Astrocyte of the hippocampus (primary cell): ENCODE measurements around the gene FAM234A.
"Not testable (repeated sequence)": the region's sequence is repeated elsewhere in the genome, so short reads cannot be mapped to it uniquely, and the experiment has no call there.

Source experiments
- DNase-seq: peaks from one replicate; pipeline ENCODE4 v3.0.0; 2011; ENCODE audit warnings: low read depth, low spot score

The FAM234A gene

DNA sequence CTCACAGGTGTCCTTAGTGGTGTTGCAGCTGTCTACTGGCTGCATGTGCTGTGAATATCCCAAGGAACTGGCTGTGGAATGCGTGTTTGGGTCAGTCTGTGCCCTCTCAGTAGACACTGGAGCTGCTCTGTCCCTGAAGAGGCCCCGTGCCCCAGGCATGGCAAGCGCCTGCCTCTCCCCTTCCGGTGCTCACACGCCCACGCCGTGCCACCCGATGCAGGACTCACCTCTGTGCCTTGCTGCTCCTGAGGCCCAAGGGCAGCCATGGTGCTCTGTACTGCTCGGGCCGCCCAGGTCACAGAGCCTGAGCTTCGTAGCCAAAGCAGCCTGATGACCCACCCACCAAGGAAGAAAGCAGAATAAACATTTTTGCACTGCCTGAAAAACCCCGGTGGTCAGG lies 31.1 kb downstream of the FAM234A start:
- DNase-seq: no peak

DNA sequence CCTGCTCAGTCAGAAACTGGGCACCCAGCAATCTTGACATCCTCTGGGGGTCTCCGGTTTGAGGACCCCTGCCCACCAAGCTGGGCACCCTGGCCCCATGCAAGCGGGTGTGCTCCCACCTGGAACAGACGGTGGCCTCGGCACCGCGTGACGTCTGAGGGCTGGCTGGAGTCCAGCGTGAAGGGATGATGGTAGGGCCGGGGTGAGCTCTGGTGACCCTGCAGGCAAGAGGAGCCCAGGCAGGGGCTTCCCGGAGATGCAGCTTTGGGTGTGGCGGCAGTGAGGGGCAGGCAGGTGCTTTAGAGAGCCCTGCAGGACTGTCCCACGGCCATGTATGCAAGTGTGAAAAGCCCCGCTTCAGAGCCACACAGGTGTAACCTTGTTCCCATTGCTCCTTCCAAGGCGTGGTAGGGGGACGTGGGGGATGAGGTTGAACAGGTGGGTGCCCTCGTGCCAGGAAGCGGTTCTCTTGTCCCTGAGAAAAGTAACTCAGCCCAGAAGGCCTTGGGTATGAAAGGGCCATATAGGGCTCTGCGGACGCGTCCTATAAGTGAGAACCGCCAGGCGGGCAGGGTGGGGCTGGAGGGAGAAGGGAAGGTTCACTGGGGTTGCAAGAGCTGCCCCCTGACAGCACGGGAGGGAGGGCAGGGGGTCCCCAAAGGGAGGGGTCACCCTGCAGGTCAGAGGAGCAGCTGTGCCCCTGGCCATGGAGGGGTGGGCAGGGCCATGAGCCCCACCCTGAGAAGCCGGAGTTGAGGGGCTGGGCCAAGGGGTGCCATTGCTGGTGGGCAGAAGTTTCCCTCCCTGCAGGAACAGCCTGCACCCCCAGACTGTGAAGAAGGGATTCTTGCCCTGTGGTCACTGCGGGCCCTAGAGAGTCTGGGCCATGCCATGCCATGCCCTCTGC lies 31.9 kb downstream of the FAM234A start:
- DNase-seq: no peak

DNA sequence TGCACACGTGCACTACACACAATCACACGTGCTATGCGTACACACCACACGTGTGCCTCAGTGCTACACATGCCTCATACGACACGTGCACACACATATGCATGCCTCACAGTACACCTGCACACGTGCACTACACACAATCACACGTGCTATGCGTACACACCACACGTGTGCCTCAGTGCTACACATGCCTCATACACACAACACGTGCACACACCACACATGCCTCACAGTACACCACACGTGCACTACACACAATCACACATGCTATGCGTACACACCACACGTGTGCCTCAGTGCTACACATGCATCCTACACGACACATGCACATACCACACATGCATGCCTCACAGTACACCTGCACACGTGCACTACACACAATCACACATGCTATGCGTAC lies 32.9 kb downstream of the FAM234A start:
- not testable (repeated sequence) for DNase-seq

DNA sequence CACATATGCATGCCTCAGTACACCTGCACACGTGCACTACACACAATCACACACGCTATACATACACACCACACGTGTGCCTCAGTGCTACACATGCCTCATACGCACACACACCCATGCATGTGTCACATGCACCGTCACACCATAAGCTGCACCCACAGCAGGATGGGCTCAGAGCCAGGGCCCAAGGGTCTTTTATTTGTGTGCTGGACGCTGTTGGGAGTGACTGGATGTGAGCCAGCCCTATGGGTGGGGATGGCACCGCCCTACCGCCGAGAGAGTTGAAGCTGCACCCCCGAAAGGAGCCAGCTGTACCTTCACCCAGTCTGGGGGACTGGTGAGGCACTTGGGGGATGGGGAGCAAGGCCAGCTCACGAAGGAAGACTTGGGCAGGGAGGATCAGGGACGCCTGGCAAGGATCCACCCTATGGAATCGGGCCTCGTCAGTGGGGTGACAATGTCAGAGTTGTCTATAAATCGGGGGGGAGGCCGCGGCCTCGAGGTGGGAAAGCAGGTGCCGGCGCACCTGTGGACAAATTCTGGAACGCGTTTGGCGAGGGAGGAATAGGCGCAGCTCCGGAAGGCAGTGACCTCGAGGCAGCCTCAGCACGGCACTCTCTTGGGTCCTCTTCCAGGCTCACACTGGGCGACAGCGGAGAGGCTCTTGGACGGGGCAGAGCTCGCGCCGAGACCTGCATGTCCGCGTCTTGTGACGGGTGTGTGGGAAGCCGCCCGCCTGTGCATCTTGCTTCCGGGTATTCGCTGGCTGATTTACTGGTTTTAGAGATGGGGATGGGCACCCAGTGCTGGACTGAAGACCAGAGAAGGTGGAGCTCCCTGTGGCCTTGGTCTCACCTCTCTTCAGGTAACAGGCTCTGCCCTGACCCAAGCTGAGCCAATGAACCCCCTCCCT lies 33.8 kb downstream of the FAM234A start:
- DNase-seq: no peak

DNA sequence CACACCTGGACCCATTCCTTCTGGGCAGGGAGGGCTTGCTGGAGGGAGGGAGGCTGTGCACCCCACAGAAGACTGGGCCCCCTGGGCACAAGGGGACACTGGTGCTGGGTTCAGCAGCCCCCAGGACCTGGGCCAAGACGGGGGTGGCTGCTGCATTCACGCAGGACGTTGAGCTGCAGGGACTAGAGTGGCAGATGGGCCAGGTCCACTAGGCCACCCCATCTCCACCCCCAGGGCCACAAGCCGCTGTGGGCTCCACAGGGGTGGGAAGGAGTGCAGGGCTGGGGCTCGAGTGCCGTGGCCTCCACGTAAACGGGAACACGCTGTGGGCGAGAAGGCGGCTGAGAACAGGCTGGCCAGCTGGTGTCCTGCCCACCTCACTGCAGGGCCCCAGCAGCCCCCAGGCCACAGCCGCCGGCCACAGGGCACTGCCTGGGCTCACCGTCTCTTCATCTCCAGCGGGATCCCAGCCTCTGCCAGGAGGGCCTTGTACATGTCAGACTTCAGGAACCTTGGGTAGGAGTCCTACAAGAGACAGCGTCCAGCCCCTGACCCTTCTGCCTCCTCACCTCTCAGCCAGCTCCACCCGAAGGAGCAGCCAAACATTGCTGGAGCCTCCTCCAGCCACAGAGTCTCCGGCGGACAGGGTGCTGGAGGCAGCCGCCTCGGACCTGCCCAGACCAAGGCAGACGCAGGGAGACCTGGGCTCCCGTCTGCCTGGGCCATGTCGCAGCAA lies 34.6 kb downstream of the FAM234A start:
- DNase-seq: no peak

DNA sequence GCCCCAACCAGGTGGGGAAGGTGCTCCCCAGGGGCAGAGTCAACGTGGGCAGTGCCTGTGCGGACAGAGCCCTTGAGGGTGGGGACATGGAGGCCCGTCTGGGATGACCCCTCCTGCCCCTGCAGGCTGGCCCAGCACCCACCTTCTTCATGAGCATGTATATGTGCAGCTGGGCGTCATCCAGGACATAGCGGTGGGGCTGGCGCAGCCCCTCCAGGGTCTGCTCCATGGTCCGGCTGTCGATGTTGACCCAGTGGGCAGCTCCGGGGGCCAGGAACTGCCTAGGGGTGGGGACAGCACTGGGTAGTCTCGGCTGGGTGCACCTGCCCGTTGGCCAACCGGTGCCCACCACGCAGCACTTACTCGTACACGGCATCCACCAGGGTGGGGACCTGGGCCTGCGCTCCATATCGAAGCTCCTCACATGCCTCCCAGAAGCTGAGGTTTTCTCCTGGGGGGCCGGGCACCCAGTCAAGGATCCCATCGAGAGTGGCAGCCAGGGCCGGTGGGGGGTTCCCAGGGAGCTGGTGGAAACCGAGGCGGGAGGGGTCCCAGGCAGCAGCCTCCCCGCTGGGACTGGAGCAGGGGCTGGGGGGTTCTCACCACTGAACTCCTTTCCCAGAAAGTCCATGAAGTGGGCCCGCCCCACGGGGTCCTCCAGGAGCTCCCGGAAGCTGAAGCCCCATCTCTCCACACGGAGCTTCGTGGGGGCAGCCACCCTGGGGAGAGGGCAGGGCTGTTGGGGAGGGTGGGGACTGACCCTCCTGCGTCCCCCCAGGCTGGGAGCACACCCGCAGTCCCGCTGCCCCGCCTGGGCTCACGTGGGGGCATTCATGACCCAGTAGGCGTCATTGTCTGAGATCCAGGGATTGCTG lies 36.0 kb downstream of the FAM234A start:
- no peak for DNase-seq

DNA sequence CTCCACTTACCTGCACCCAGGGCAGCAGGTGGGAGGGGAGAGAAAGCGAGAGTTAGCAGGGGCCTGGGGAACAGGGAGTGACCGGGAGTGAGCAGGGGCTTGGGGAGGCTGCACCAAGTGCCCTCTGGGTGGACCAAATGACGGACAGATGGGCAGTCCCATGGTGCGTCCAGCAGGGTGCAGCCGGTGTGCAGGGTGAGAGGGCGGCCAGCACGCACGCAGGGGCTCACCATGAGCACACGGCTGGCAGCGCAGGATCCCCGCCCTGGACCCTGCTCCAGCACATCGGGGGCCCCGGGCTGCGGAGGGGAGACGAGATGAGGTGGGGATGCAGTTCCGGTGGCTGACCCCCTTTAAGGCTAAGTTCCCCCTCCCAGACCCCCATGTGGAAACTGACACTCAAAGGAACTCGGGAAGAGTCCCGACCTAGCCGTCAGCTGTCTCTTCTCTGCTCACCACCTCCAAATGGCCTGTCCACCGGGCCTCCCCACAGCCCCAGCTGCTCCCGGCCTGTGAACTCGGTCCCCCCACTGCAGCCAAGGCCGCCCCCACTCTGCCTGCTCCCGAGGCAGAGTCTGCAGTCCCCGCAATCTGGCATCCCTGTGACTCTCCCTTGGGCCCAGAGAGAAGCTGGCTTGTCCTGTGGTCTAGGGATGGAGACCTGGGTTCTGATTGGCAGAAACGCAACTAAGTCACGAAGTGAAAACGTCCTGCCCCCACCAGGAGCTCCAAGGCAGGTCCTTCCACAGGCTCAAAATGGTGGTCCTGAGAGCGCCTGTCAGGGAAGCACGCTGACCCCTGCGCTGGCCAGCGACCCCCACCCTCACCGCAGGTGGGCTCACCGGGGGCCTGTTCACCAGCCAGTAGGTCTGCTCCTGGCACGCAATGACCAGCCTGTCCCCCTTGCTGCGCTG lies 38.3 kb downstream of the FAM234A start:
- DNase-seq: no peak

DNA sequence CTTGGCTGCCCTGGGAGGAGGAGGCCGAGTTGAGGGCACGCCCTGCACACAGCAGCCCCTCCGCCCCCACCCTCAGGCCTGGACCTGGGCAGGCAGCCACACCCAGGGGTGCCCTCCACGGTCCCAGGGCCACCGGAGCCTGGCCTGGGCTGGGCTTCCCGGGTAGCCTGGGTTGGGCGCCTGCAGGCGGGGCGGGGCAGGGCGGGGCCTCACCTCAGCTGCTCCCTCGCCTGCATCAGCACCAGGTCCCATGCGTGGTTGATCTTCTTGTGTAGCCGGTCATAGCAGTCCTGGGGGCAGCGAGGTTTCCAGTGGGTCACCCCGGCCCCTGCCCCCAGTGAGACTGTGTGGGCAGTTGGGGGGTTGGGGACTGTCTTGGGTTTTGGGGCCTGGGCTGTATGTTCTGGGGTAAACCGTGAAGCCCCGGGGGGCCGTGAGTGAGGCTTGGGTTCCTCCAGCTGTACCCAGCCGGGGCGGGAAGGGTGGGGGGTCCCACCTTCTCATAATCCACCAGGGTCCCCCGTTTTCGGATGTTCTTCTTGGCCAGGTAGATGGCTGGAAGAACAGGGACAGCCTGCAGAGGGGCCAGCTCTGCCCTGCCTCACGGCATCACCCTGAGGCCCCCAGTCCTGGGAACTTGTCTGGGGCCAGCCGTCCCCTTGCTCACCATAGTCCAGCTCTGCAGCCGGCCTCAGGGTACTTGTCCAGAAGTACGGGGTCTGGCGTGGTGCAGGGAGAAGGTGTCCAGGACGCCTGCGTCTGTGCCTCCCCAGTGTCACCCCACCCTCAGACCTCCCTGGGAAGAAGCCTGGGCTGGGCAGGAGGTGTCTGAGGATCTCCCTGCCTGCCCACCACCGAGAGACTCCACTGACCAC lies 39.2 kb downstream of the FAM234A start:
- DNase-seq: no peak

DNA sequence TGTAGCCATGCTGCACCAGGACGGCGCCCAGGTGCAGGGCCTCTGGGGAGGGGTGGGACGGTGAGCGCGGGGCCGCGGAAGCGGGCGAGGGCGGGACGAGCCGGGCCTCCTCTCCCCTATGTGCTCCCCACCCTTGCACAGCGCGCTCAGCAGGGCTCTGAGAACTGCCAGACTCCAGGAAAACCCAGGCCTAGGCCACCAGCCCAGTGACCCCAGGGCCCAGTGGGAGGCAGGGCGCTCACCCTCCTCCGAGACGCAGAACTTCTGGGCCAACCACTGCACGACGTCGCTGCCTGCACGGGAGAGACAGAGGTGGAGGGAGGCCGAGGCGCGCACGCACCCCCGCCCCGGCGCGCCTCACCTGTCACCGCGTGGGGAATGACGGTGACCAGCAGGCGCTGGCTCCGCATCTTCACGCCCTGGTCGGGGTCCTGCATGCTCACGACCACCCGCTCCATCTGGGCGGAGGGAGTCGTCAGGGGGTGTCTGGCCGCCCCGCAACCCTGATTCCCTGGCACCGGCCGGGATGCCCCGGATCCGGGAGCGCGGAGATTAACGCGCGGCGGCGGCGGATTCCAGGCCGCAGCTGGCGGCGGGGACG lies 40.5 kb downstream of the FAM234A start:
- no peak for DNase-seq

DNA sequence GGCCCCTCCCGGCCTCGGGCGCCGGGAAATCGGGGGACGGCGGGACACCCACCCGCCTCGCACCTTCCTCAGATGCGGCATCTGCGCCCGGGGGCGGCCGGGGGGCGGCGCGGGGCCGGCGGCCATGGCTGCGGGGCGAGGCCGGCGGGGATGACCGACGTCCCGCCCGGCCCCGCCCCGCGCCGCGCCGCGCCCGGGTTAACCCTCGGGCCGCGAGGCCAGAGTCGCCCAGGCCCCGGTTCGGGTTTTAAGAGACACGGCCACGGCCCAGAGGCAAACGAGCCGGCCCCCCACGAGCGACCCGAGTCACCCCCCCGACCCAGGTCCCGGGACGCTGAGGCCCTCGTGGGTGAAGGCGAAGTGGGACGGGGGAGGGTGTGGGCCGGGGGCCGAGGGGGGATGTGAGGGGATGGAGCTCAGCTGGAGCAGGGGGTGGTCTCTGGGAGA lies 41.2 kb downstream of the FAM234A start, which contains the start of gene RGS11:
TSS of gene RGS11 (minus strand) at position 159 of the 447 bp plus-strand sequence. CDS start at position 126, 33 bp downstream.
- DNase-seq: no peak

DNA sequence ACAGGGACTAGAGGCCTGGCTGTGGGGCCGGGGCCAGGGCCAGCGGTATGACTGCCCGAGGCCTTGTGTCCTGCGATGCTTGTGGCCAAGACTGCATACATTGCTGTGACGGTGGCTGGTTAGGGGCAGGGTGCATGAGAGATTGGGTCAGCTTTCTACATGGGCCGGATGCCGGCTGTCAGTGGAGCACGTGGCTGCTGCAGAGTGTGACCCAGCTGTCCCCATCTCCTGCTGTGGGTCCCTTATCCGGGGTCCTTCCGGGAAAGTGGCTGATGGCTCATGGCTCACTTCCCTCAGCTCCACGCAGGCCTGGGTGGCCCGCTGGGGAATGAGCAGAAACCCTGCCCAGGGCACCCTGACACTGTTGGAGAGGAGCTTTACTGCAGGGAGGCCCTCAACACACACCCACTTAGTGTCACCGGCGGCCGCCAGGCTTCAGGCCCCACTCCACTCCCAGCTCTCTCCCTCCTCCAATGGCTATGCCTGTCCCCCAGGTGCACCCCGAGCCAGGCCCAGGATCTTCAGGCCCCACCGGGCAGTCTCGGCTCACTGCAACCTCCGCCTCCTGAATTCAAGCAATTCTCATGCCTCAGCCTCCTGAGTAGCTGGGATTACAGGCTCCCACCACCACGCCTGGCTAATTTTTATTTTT lies 41.9 kb downstream of the FAM234A start:
- DNase-seq: no peak

DNA sequence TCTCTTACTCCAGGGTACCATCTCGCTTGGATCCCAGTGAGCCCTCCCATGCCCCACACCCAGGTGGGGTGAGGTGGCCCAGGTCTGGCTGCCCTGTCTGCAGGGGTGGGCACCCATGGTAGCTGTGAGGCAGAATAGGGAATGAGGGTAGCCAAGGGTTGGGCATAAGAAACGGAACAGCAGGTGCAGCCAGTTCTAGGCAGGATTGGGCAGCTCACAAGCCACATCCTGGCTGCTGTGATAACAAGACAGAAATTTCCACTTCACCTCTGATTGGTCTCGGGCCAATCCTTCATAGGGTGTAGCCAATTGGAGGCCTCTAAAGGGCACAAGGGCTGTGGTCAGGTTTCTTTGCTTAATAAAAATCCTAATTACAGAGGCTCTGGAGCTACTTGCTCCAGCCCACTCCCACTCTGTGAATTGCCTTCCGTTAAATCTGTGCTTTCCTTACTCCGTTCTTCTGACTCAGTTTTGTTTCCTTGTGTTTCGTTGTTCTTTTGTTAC lies 44.3 kb downstream of the FAM234A start:
- DNase-seq: peak; percentile 48

DNA sequence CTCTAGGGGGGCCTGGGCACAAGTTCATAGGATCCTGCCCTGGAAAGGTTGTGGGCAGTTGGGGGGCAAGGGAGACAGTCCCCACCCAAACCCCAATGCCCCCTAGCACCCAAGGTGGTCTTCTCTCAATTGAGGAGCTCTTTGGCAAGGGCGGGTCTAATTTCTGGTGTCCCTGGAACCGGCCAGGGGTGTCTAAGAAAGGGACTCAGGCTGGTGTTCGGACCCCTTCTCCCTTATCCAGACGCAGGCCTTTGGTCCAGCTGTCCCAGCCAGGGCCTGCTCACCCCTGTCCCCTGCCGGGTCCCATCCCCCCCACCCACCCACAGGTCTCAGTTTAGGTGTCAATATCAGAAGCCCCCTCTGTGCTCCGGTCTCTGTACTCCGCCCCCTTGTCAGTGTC lies 44.9 kb downstream of the FAM234A start:
- no peak for DNase-seq

DNA sequence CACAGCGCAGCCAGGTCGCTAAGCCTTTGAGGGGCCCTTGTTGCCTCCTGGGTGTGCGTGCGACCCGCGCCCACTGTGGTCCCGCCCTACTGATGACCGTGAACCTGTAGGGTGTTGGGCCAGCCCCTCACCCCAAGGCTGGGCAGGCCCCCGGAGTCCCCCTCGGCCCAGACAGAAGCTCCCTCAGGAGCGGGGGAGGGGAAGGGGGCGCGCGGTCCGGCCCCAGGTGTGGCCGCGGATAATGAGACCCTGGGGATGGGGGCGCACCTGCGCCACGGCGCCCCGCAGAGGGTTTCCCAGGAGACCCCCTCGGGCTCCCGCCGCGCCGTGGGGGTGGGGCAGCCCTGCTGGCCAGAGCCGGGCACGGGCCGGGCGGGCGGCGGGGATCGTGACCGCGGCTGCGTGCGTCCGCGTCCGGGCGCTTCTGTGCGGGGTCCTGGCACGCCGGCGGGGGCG lies 45.4 kb downstream of the FAM234A start:
- no peak for DNase-seq

DNA sequence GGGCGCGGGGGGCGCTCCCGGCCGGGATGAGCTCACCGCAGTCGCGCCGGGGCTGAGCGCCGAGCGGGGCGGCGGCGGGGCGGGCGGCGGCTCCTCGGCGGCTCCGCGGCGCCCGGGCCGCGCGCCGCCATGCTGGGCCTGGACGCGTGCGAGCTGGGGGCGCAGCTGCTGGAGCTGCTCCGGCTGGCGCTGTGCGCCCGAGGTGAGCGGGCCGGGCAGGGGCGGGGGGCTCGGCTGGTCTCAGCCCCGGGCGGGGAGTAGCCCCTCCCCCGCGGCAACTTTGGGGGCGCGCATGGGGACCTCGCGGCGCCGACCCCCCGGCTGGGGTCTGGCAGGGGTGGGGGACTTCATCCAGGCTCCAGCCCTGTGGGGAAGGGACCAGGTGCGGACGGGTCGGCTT lies 45.9 kb downstream of the FAM234A start, which contains the start of gene ARHGDIG:
TSS of gene ARHGDIG (plus strand) at position 40 of the 400 bp plus-strand sequence. CDS start at position 130, 90 bp downstream.
- DNase-seq: peak; percentile 40

DNA sequence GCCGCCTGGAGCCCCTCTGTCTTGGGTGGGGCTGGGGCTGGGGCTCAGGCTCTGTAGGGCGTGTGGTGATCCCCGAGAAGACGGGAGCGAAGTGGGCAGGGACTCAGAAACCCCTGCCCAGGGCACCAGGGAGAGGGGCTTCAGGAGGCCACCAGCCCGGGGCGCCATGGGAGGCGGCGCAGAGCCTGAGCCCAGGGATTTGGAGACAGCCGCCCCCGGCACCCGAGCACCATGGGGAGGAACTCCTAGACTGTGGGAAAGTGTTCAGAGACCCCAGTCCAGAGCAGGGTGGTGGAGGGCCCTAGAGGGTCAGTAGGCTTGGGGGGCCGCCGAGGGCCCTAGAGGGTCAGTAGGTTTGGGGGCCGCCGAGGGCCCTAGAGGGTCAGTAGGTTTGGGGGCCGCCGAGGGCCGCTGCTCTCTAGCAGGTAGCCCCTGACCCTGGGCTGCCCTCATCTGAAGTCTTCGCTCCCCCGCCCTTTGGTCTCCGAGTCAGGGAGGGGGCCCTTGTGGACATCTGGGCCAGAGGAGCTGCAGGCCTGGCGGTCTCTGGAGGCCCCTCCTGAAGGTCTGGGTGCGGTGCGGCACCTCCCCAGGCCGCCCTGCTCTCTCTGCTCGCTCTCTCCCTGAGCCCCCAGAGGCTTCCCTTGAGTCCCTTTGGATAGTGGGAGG lies 46.5 kb downstream of the FAM234A start:
- no peak for DNase-seq
